HUES48 (cell line): Measurements from ENCODE around the gene RAB39B.

Experiments
- H3K27ac ChIP-seq: one replicate; pipeline ENCODE4 v1.7.0; 2013; ENCODE audit warnings: low read depth, low read length, inconsistent platforms
- H3K27me3 ChIP-seq: 2 replicates; pipeline ENCODE4 v1.6.1; 2013; ENCODE audit warnings: mild to moderate bottlenecking, low read length; ENCODE audit not compliant: control insufficient read depth, insufficient read depth
- H3K36me3 ChIP-seq: 2 replicates; pipeline ENCODE4 v1.6.1; 2013; ENCODE audit warnings: low read length; ENCODE audit not compliant: control insufficient read depth, insufficient read depth
- H3K4me1 ChIP-seq: 2 replicates; pipeline ENCODE4 v1.6.1; 2013; ENCODE audit warnings: mild to moderate bottlenecking, low read length; ENCODE audit not compliant: control insufficient read depth, insufficient read depth
- H3K4me3 ChIP-seq: 2 replicates; pipeline ENCODE4 v1.5.1; 2013; ENCODE audit warnings: mild to moderate bottlenecking, low read depth, low read length
- H3K9ac ChIP-seq: 2 replicates; pipeline ENCODE4 v1.6.1; 2013; ENCODE audit warnings: mild to moderate bottlenecking, low read depth, low read length, moderate library complexity
- H3K9me3 ChIP-seq: 2 replicates; pipeline ENCODE4 v1.6.1; 2013; ENCODE audit warnings: low read length; ENCODE audit not compliant: control insufficient read depth, insufficient read depth

The RAB39B gene

GRCh38 chrX:155215443-155216178 is 48.7 kb downstream of the RAB39B start:
- Histone ChIP-seq H3K4me1 (no peaks in the 10 kb centered on the region), H3K9me3 (peaks cover 50% of the 10 kb centered on the region), H3K27ac (peak overlapping the region; percentile 79), H3K36me3 (peaks cover 4% of the 10 kb centered on the region), H3K27me3 (no peaks in the 10 kb centered on the region), H3K9ac (no peak overlapping the region), H3K4me3 (peak overlapping the region; percentile 95)

- Histone ChIP-seq H3K27me3 (no peaks in the 10 kb centered on the region), H3K9ac (no peak overlapping the region), H3K9me3 (peaks cover 50% of the 10 kb centered on the region), H3K27ac (no peak overlapping the region), H3K36me3 (no peaks in the 10 kb centered on the region), H3K4me1 (no peaks in the 10 kb centered on the region), H3K4me3 (no peak overlapping the region)
Measured at GRCh38 chrX:155213731-155214130, 50.6 kb downstream of the RAB39B start.

- peaks cover 53% of the 10 kb centered on the region; the same call in 1 of the 2 replicates for H3K9me3 ChIP-seq
- no peaks in the 10 kb centered on the region for H3K4me1 ChIP-seq
- H3K36me3 ChIP-seq, result no peaks in the 10 kb centered on the region
- no peak overlapping the region for H3K27ac ChIP-seq
- H3K9ac ChIP-seq, result no peak overlapping the region
- no peak overlapping the region for H3K4me3 ChIP-seq
- H3K27me3 ChIP-seq, result no peaks in the 10 kb centered on the region
Measured at GRCh38 chrX:155211208-155211607, 53.1 kb downstream of the RAB39B start.
